Glutamatergic neuron (in vitro differentiated cells): ENCODE measurements around the gene C1R. TPM values are rescaled to one million over a fixed set of nuclear protein-coding genes. Genes with fewer than 3 reads are reported as not detected.

Experiments
- DNase-seq: peaks from one replicate; pipeline ENCODE4 v3.0.0; 2022
- H3K27ac Mint-ChIP-seq: one replicate; pipeline ENCODE4 v1.8.0; 2020; ENCODE audit warnings: mild to moderate bottlenecking, mixed read lengths, inconsistent platforms; ENCODE audit not compliant: unreplicated experiment
- H3K27me3 Mint-ChIP-seq: one replicate; pipeline ENCODE4 v1.8.0; 2020; ENCODE audit warnings: mild to moderate bottlenecking, moderate library complexity, mixed read lengths, inconsistent platforms; ENCODE audit not compliant: unreplicated experiment
- H3K36me3 Mint-ChIP-seq: one replicate; pipeline ENCODE4 v1.8.0; 2020; ENCODE audit warnings: mild to moderate bottlenecking, mixed read lengths, inconsistent platforms; ENCODE audit not compliant: unreplicated experiment
- H3K4me1 Mint-ChIP-seq: one replicate; pipeline ENCODE4 v1.8.0; 2020; ENCODE audit warnings: mild to moderate bottlenecking, low read depth, mixed read lengths, inconsistent platforms; ENCODE audit not compliant: unreplicated experiment
- H3K4me3 Mint-ChIP-seq: one replicate; pipeline ENCODE4 v1.8.0; 2020; ENCODE audit warnings: mild to moderate bottlenecking, mixed read lengths, inconsistent platforms; ENCODE audit not compliant: unreplicated experiment
- H3K9me3 Mint-ChIP-seq: one replicate; pipeline ENCODE4 v1.8.0; 2020; ENCODE audit warnings: mild to moderate bottlenecking, moderate library complexity, mixed read lengths, inconsistent platforms; ENCODE audit not compliant: unreplicated experiment
- total RNA-seq: library from RNA; stranded (reverse); fragmentation: NEBNext Ultra II Directional; extraction: Animal tissue kit (Norgen Biotek cat#: 25700); gene quantifications from one replicate; pipeline ENCODE4 v1.2.1, GENCODE V29; 2021; ENCODE audit not compliant: unreplicated experiment
- TF ChIP-seq, protein P1 (sequence below): fragments of 200-600 bp; sonication (generic); IDR thresholded peaks from one replicate; pipeline ENCODE4 v1.5.0; 2021; ENCODE audit not compliant: partially characterized antibody, unreplicated experiment

C1R gene
- total RNA-seq, 1 donor from 2014 or later, result 1.0 TPM

DNA sequence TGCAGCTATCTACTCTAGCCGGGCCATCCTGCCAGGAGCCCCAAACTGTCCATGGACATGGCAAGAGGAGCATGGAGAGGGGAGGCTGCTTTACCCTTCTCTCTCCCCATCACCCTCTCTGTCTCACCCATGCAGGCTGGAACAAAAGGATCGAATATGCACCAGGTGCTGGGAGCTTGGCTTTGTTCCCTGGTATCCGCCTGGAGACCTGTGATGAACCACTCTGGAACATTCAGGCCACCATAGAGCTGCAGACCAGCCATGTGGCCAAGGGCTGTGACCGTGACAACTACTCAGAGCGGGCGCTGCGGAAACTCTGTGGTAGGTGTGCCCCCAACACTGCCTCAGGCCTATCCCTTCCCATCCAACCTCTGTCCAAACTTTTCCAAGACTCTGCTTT is 43.8 kb upstream of the C1R start:
- peaks cover 10% of the 10 kb centered on the region for H3K4me1 Mint-ChIP-seq
- no peak for DNase-seq
- H3K27me3 Mint-ChIP-seq, result peaks cover 17% of the 10 kb centered on the region
- H3K9me3 Mint-ChIP-seq, result peaks cover 13% of the 10 kb centered on the region
- no peak overlapping the region for H3K4me3 Mint-ChIP-seq
- TF ChIP-seq, protein P1, sequence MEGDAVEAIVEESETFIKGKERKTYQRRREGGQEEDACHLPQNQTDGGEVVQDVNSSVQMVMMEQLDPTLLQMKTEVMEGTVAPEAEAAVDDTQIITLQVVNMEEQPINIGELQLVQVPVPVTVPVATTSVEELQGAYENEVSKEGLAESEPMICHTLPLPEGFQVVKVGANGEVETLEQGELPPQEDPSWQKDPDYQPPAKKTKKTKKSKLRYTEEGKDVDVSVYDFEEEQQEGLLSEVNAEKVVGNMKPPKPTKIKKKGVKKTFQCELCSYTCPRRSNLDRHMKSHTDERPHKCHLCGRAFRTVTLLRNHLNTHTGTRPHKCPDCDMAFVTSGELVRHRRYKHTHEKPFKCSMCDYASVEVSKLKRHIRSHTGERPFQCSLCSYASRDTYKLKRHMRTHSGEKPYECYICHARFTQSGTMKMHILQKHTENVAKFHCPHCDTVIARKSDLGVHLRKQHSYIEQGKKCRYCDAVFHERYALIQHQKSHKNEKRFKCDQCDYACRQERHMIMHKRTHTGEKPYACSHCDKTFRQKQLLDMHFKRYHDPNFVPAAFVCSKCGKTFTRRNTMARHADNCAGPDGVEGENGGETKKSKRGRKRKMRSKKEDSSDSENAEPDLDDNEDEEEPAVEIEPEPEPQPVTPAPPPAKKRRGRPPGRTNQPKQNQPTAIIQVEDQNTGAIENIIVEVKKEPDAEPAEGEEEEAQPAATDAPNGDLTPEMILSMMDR, result no peak
- H3K27ac Mint-ChIP-seq, result no peak overlapping the region
- peaks cover 49% of the 10 kb centered on the region for H3K36me3 Mint-ChIP-seq

DNA sequence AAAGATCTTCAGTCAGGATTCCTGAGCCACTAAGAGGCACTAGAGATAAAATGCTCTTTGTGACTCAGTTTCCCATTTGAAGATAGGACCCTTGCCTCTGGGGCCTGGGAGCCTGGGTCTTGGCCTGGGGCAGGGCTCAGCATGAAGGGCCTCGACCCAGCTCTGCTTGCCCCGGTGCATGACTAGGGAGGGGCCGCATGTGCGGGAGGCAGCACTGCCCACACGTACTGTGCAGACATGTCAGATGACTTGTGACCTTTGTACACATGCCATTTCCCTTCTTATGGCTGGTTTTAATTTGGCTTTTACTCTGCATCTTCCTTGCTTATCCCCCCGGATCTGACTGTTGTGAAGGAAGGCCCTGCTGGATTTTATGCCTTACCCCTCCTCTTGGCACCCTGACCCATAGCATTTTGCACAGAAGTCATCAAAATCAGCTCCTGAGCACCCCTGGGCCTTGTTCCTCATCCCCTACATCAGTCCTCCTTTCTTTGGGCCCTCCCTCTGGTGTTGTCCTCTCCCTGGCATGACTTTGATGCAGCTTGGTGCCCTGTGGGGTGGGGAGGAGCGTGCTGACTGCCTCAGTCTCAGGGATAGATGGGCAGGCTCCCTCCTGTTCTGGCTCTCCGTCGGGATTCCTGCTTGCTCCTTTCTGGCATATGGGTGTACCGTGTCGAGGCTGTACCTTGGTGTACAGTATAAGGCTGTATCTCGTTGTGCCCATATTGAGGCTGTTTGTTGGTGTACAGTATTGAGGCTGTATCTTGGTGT is 42.3 kb upstream of the C1R start:
- TF ChIP-seq, protein P1, result no peak
- DNase-seq, result no peak
- Mint-ChIP-seq H3K9me3 (peaks cover 13% of the 10 kb centered on the region), H3K36me3 (peaks cover 45% of the 10 kb centered on the region), H3K4me3 (peak overlapping the region; percentile 25), H3K27ac (no peak overlapping the region), H3K4me1 (peaks cover 10% of the 10 kb centered on the region), H3K27me3 (peaks cover 21% of the 10 kb centered on the region)

DNA sequence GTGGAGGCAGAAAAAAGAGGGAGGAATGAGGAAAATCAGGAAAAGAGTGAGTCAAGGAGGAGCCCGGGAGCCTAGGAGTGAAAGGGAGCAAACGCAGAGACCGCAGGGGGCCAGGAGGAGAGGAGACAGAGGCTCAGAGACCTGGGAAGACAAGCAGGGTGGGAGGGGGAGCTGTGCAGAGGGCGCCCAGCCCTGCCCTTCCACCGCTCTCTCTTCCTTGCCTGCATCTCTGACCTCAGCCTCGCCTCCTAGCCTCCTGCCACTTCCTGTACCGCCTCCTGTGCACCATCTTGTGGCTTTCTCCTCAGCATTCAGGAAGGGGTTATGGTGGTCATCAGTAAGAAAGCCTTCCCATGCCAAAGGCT is 39.2 kb upstream of the C1R start:
- TF ChIP-seq, protein P1, result no peak
- H3K27me3 Mint-ChIP-seq, result peaks cover 29% of the 10 kb centered on the region
- H3K27ac Mint-ChIP-seq, result peak overlapping the region; percentile 93
- peaks cover 17% of the 10 kb centered on the region for H3K9me3 Mint-ChIP-seq
- H3K4me1 Mint-ChIP-seq, result peaks cover 10% of the 10 kb centered on the region
- no peak for DNase-seq
- H3K4me3 Mint-ChIP-seq, result peak overlapping the region; percentile 95
- peaks cover 25% of the 10 kb centered on the region for H3K36me3 Mint-ChIP-seq

DNA sequence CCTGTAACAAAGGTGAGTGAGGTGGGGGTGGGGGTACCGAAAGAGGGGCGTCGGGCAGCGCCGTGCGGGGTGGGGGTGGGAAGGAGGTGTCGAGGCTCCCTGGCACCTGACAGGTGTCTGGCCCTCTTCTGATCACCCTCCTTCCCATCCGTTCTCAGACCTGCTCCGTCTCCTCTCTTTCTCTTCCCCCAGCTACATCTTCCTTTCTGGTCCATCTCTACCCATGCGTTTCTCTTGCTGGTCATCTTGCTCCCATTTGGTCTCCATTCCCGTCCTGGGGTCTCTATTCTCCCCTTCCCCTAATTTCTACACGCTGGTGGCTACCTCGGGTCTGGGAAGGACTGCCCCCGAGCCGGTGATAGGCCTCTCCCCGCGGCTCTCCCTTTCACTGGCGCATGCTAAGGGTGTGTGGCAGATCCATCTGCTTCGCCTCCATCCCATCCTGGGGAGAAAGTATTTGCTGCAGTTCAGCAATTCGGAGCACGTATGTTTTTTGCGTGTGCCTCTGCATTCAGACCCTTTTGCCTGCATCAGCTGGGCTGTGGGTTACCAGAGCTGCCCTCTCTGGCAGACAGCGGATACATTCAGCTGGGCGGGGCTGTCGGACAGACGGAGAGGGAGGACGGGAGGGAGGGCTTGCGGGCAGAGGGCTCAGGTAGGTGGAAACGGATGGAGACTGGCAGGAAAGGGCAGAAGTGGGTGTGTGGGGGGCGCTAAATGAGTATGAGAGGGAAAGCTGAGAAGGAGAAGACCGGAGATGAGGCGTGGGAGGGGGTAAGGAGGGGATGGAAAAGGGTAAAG is 38.7 kb upstream of the C1R start:
- peaks cover 20% of the 10 kb centered on the region for H3K36me3 Mint-ChIP-seq
- DNase-seq, result peak; percentile 74
- peaks cover 10% of the 10 kb centered on the region for H3K4me1 Mint-ChIP-seq
- H3K27me3 Mint-ChIP-seq, result peaks cover 30% of the 10 kb centered on the region
- peak overlapping the region; percentile 93 for H3K27ac Mint-ChIP-seq
- H3K9me3 Mint-ChIP-seq, result peaks cover 17% of the 10 kb centered on the region
- H3K4me3 Mint-ChIP-seq, result peak overlapping the region; percentile 95
- TF ChIP-seq, protein P1, result no peak
